Caco-2 (cell line): ENCODE data around the gene WDCP. TPM values are rescaled to one million over a fixed set of nuclear protein-coding genes. Genes with fewer than 3 reads are reported as not detected.

ENCODE experiments used
- BruUV-seq: library from RNA; stranded (reverse); fragments of 400-500 nt; replicated peaks from 2 replicates; lab custom pipeline; 2021; lab: Mats Ljungman, UMichigan
- CTCF ChIA-PET: fragments of 300-600 bp; sonication (Branson Sonifier 250); formaldehyde crosslinking; loops from one replicate; lab custom pipeline; 2022; ENCODE audit warnings: antibody characterized with exemption; lab: Charles Lee
- POLR2A ChIA-PET: fragments of 300-600 bp; sonication (Branson Sonifier 250); formaldehyde crosslinking; loops from one replicate; lab custom pipeline; 2022; ENCODE audit warnings: antibody characterized with exemption; lab: Charles Lee
- DNase-seq, 2 experiments: peaks; one replicate each; pipeline versions ENCODE4 v3.0.0 to v3.0.0-alpha.2; 2020 to 2022
- H3K27me3 ChIP-seq: replicated peaks from 2 replicates; pipeline ENCODE4 v1.6.0; 2011; ENCODE audit warnings: low read length; ENCODE audit not compliant: control insufficient read depth, insufficient read depth
- H3K36me3 ChIP-seq: 2 replicates; pipeline ENCODE4 v1.5.1; 2011; ENCODE audit warnings: low read length; ENCODE audit not compliant: control insufficient read depth, insufficient read depth
- H3K4me1 ChIP-seq: fragments of 250-450 bp; sonication (Bioruptor Pico); 2 replicates; pipeline ENCODE4 v1.5.1; 2020; ENCODE audit warnings: mild to moderate bottlenecking
- H3K4me3 ChIP-seq: 2 replicates; pipeline ENCODE4 v1.5.1; 2011; ENCODE audit warnings: low read depth, mild to moderate bottlenecking, control low read depth, low read length
- H3K9me3 ChIP-seq: fragments of 250-450 bp; sonication (Bioruptor Pico); 2 replicates; pipeline ENCODE4 v1.5.1; 2020; ENCODE audit warnings: mild to moderate bottlenecking, moderate library complexity
- H3K27ac Mint-ChIP-seq: one replicate; pipeline ENCODE4 v1.8.0; 2022; ENCODE audit warnings: mixed read lengths; ENCODE audit not compliant: unreplicated experiment
- H3K27me3 Mint-ChIP-seq: one replicate; pipeline ENCODE4 v1.8.0; 2022; ENCODE audit warnings: mixed read lengths; ENCODE audit not compliant: insufficient read depth, unreplicated experiment
- H3K36me3 Mint-ChIP-seq: one replicate; pipeline ENCODE4 v1.8.0; 2022; ENCODE audit warnings: mild to moderate bottlenecking, mixed read lengths; ENCODE audit not compliant: insufficient read depth, unreplicated experiment
- H3K4me1 Mint-ChIP-seq: one replicate; pipeline ENCODE4 v1.8.0; 2022; ENCODE audit warnings: low read depth, mixed read lengths; ENCODE audit not compliant: unreplicated experiment
- H3K4me3 Mint-ChIP-seq: one replicate; pipeline ENCODE4 v1.8.0; 2022; ENCODE audit warnings: mild to moderate bottlenecking, moderate library complexity, mixed read lengths; ENCODE audit not compliant: unreplicated experiment
- H3K9me3 Mint-ChIP-seq: one replicate; pipeline ENCODE4 v1.8.0; 2022; ENCODE audit warnings: mixed read lengths; ENCODE audit not compliant: unreplicated experiment
- intact Hi-C: fragments of 100-400 bp; cut with micrococcal nuclease; formaldehyde crosslinking; loops from one replicate; pipeline ENCODE4 v1.10.0; 2022; ENCODE audit not compliant: unreplicated experiment
- total RNA-seq: library from RNA; stranded (reverse); gene quantifications from 2 replicates; pipeline ENCODE4 v1.2.3, GENCODE V29; 2022
- TF ChIP-seq, protein P1 (sequence below), 2 experiments: fragments of 200-600 bp in 1 of 2; IDR thresholded peaks; 1 replicate in 1 of 2; 2 replicates in 1 of 2; pipeline versions ENCODE4 v1.5.1 to v1.8.0; 2011 to 2022; ENCODE audit warnings: antibody characterized with exemption in 1 of 2, control low read depth in 1 of 2, inconsistent platforms in 1 of 2, low read depth in 1 of 2, low read length in 1 of 2, mild to moderate bottlenecking in 1 of 2, moderate library complexity in 1 of 2; ENCODE audit not compliant: insufficient read depth in 1 of 2, severe bottlenecking in 1 of 2, unreplicated experiment in 1 of 2

WDCP gene
- total RNA-seq, 1 experiment from 2014 or later, result 13.0 TPM

GRCh38 chr2:24088821-24089359 is 41.7 kb upstream of the WDCP start:
- no peak for DNase-seq
- ChIA-PET CTCF (no interaction called here), POLR2A (no interaction called here)
- Mint-ChIP-seq H3K4me3 (no peak overlapping the region), H3K9me3 (no peaks in the 10 kb centered on the region), H3K36me3 (peaks cover 11% of the 10 kb centered on the region), H3K27me3 (no peaks in the 10 kb centered on the region), H3K27ac (no peak overlapping the region), H3K4me1 (peaks cover 6% of the 10 kb centered on the region)
- H3K4me3 ChIP-seq, result no peak overlapping the region
- H3K27me3 ChIP-seq, result no peaks in the 10 kb centered on the region
- BruUV-seq, result no TSS peak
- TF ChIP-seq, protein P1, sequence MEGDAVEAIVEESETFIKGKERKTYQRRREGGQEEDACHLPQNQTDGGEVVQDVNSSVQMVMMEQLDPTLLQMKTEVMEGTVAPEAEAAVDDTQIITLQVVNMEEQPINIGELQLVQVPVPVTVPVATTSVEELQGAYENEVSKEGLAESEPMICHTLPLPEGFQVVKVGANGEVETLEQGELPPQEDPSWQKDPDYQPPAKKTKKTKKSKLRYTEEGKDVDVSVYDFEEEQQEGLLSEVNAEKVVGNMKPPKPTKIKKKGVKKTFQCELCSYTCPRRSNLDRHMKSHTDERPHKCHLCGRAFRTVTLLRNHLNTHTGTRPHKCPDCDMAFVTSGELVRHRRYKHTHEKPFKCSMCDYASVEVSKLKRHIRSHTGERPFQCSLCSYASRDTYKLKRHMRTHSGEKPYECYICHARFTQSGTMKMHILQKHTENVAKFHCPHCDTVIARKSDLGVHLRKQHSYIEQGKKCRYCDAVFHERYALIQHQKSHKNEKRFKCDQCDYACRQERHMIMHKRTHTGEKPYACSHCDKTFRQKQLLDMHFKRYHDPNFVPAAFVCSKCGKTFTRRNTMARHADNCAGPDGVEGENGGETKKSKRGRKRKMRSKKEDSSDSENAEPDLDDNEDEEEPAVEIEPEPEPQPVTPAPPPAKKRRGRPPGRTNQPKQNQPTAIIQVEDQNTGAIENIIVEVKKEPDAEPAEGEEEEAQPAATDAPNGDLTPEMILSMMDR (IDR thresholded peaks at IDR 0.05; ENCODE audit: insufficient read depth in 1 of 2, low read depth in 1 of 2, low read length in 1 of 2, severe bottlenecking in 1 of 2, unreplicated experiment in 1 of 2), result no peak
- H3K36me3 ChIP-seq, result no peaks in the 10 kb centered on the region
- intact Hi-C loops, result no loop called here
- no peaks in the 10 kb centered on the region for H3K4me1 ChIP-seq
- H3K9me3 ChIP-seq, result no peaks in the 10 kb centered on the region

- intact Hi-C loops, result no loop called here
- no peak overlapping the region for H3K4me3 Mint-ChIP-seq
- Histone ChIP-seq H3K36me3 (0 out of 2 replicates have a peak, but pooled peaks cover 3% of the 10 kb centered on the region), H3K9me3 (no peaks in the 10 kb centered on the region), H3K27me3 (no peaks in the 10 kb centered on the region), H3K4me1 (peaks cover 8% of the 10 kb centered on the region), H3K4me3 (no peak overlapping the region)
- TF ChIP-seq, protein P1 (IDR thresholded peaks at IDR 0.05; ENCODE audit: insufficient read depth in 1 of 2, low read depth in 1 of 2, low read length in 1 of 2, severe bottlenecking in 1 of 2, unreplicated experiment in 1 of 2), result no peak
- H3K36me3 Mint-ChIP-seq, result peaks cover 26% of the 10 kb centered on the region
- H3K4me1 Mint-ChIP-seq, result peaks cover 12% of the 10 kb centered on the region
- CTCF ChIA-PET, result interaction anchor here (0.5 kb wide), 1 partner anchor 11 kb away, joined by 3 read pairs; the partner anchor contains the start of gene SF3B6
- H3K9me3 Mint-ChIP-seq, result no peaks in the 10 kb centered on the region
- POLR2A ChIA-PET, result no interaction called here
- no peaks in the 10 kb centered on the region for H3K27me3 Mint-ChIP-seq
- H3K27ac Mint-ChIP-seq, result no peak overlapping the region
- no TSS peak for BruUV-seq
- no peak for DNase-seq
These were observed 39.8 kb upstream of the WDCP start for GRCh38 chr2:24087032-24087431.

DNA sequence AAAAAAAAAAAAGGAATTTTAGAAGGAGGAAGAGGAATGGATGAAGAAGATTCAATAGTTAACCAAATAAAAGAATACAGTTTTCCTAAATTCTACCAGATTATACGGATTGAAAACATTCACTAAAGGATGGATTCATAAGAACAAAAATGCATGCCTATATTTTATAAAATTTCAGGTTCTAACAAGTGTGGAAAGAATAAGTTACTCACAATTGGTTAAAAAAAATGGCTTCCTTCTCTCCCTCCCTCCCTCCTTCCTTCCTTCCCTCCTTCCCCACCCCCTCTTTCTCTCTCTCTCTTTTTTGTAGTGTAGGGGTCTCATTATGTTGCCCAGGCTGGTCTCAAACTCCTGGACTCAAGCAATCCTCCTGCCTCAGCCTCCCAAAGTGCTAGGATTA is 39.0 kb upstream of the WDCP start:
- Mint-ChIP-seq H3K4me3 (peak overlapping the region; percentile 22), H3K36me3 (peaks cover 34% of the 10 kb centered on the region), H3K27ac (no peak overlapping the region), H3K4me1 (peaks cover 13% of the 10 kb centered on the region), H3K9me3 (no peaks in the 10 kb centered on the region), H3K27me3 (no peaks in the 10 kb centered on the region)
- no peaks in the 10 kb centered on the region for H3K9me3 ChIP-seq
- no peak for DNase-seq
- H3K4me1 ChIP-seq, result peaks cover 8% of the 10 kb centered on the region
- H3K4me3 ChIP-seq, result no peak overlapping the region
- H3K27me3 ChIP-seq, result no peaks in the 10 kb centered on the region
- ChIA-PET CTCF (no interaction called here), POLR2A (no interaction called here)
- TF ChIP-seq, protein P1 (IDR thresholded peaks at IDR 0.05; ENCODE audit: insufficient read depth in 1 of 2, low read depth in 1 of 2, low read length in 1 of 2, severe bottlenecking in 1 of 2, unreplicated experiment in 1 of 2), result no peak
- intact Hi-C loops, result no loop called here
- no TSS peak for BruUV-seq
- 0 out of 2 replicates have a peak, but pooled peaks cover 3% of the 10 kb centered on the region for H3K36me3 ChIP-seq
